NCI-H2227 treated with DMSO at 0.1 percent for 48 hours (cell line): ENCODE measurements around the gene AFF3.
"Not testable (repeated sequence)": the region's sequence is repeated elsewhere in the genome, so short reads cannot be mapped to it uniquely, and the experiment has no call there.

ENCODE experiments used
- DNase-seq: peaks from one replicate; lab custom pipeline; 2025; lab: John Stamatoyannopoulos, UW

AFF3 gene

GRCh38 chr2:99794414-99794813 lies 348.0 kb downstream of the AFF3 start:
- DNase-seq: no peak

GRCh38 chr2:99793022-99793421 lies 349.4 kb downstream of the AFF3 start:
- DNase-seq: no peak

- no peak for DNase-seq
Observed at GRCh38 chr2:99789849-99790248, 352.5 kb downstream of the AFF3 start.

- DNase-seq: no peak
Observed at GRCh38 chr2:99787769-99788382, 354.5 kb downstream of the AFF3 start.

- no peak for DNase-seq
Observed at GRCh38 chr2:99786636-99787390, 355.6 kb downstream of the AFF3 start.

- DNase-seq: no peak
Observed at GRCh38 chr2:99784946-99785345, 357.4 kb downstream of the AFF3 start.

- no peak for DNase-seq
Observed at GRCh38 chr2:99784282-99784681, 358.1 kb downstream of the AFF3 start.

GRCh38 chr2:99780276-99780675 lies 362.1 kb downstream of the AFF3 start:
- DNase-seq: no peak

GRCh38 chr2:99779276-99779675 lies 363.1 kb downstream of the AFF3 start:
- no peak for DNase-seq

GRCh38 chr2:99777656-99778290 lies 364.6 kb downstream of the AFF3 start:
- no peak for DNase-seq

GRCh38 chr2:99776906-99777646 lies 365.3 kb downstream of the AFF3 start:
- DNase-seq: no peak

GRCh38 chr2:99776206-99776905 lies 366.0 kb downstream of the AFF3 start:
- no peak for DNase-seq

- DNase-seq: no peak
Observed at GRCh38 chr2:99775585-99775984, 366.8 kb downstream of the AFF3 start.

- DNase-seq: not testable (repeated sequence)
Observed at GRCh38 chr2:99773642-99774041, 368.7 kb downstream of the AFF3 start.

- DNase-seq: no peak
Observed at GRCh38 chr2:99772591-99773331, 369.6 kb downstream of the AFF3 start.

- DNase-seq: no peak
Observed at GRCh38 chr2:99771681-99772333, 370.6 kb downstream of the AFF3 start.

GRCh38 chr2:99770876-99771275 lies 371.5 kb downstream of the AFF3 start:
- no peak for DNase-seq

- no peak for DNase-seq
Observed at GRCh38 chr2:99765731-99766318, 376.6 kb downstream of the AFF3 start.

GRCh38 chr2:99763764-99764163 lies 378.6 kb downstream of the AFF3 start:
- DNase-seq: no peak

- no peak for DNase-seq
Observed at GRCh38 chr2:99762714-99763113, 379.7 kb downstream of the AFF3 start.
